Keratinocyte (primary cell): ENCODE measurements around the gene MRAP. TPM values are rescaled to one million over a fixed set of nuclear protein-coding genes. Genes with fewer than 3 reads are reported as not detected.

ENCODE experiments used
- DNase-seq: peaks from one replicate; pipeline ENCODE4 v3.0.0-alpha.2; 2011; ENCODE audit warnings: low read depth, missing footprints, low spot score
- FAIRE-seq: peaks from 2 replicates; lab custom pipeline; 2011; peaks lifted over from hg19 to GRCh38; lab: Jason Lieb, UNC
- H2AFZ ChIP-seq: 2 replicates; pipeline ENCODE4 v1.6.0; 2012; ENCODE audit warnings: low read length, control low read depth, inconsistent platforms; ENCODE audit not compliant: control insufficient read depth
- H3K27ac ChIP-seq: 2 replicates; pipeline ENCODE4 v1.5.1; 2011; ENCODE audit warnings: low read length; ENCODE audit not compliant: control insufficient read depth, insufficient read depth
- H3K27me3 ChIP-seq: 3 replicates; pipeline ENCODE4 v1.6.0; 2011; ENCODE audit warnings: low read length; ENCODE audit not compliant: control insufficient read depth, insufficient read depth; ENCODE audit errors: extremely low read depth
- H3K36me3 ChIP-seq, 2 experiments: 2 replicates in 1 of 2; 3 replicates in 1 of 2; pipeline ENCODE4 v1.5.1; 2011; ENCODE audit warnings: low read length in 2 of 2, mild to moderate bottlenecking in 1 of 2; ENCODE audit not compliant: control insufficient read depth in 2 of 2, insufficient read depth in 2 of 2; ENCODE audit errors: extremely low read depth in 1 of 2
- H3K4me1 ChIP-seq: 3 replicates; pipeline ENCODE4 v1.5.1; 2011; ENCODE audit warnings: low read length; ENCODE audit not compliant: control insufficient read depth, insufficient read depth; ENCODE audit errors: extremely low read depth
- H3K4me2 ChIP-seq: 3 replicates; pipeline ENCODE4 v1.6.0; 2011; ENCODE audit warnings: low read depth, low read length; ENCODE audit not compliant: control insufficient read depth, insufficient read depth; ENCODE audit errors: extremely low read depth
- H3K4me3 ChIP-seq, 3 experiments: fragments of 200-600 bp in 1 of 3; sonication (generic) in 1 of 3; 2 replicates in 2 of 3; 3 replicates in 1 of 3; pipeline ENCODE4 v1.5.1; 2011 to 2016; ENCODE audit warnings: low read length in 3 of 3, mild to moderate bottlenecking in 3 of 3, control low read depth in 2 of 3, inconsistent platforms in 1 of 3, low read depth in 1 of 3, mixed read lengths in 1 of 3, mixed run types in 1 of 3, moderate library complexity in 1 of 3; ENCODE audit not compliant: control insufficient read depth in 2 of 3, insufficient read depth in 2 of 3; ENCODE audit errors: extremely low read depth in 1 of 3
- H3K79me2 ChIP-seq: 2 replicates; pipeline ENCODE4 v1.6.0; 2012; ENCODE audit warnings: low read length; ENCODE audit not compliant: control insufficient read depth, insufficient read depth
- H3K9ac ChIP-seq: 3 replicates; pipeline ENCODE4 v1.6.0; 2011; ENCODE audit warnings: low read length; ENCODE audit not compliant: control insufficient read depth, insufficient read depth; ENCODE audit errors: extremely low read depth
- H3K9me1 ChIP-seq: 3 replicates; pipeline ENCODE4 v1.6.0; 2011; ENCODE audit warnings: low read length; ENCODE audit not compliant: control insufficient read depth, insufficient read depth; ENCODE audit errors: extremely low read depth
- H3K9me3 ChIP-seq: 2 replicates; pipeline ENCODE4 v1.5.1; 2012; ENCODE audit warnings: low read depth, low read length; ENCODE audit not compliant: control insufficient read depth
- H4K20me1 ChIP-seq: 3 replicates; pipeline ENCODE4 v1.6.0; 2011; ENCODE audit warnings: low read length; ENCODE audit not compliant: control insufficient read depth, insufficient read depth; ENCODE audit errors: extremely low read depth
- CTCF ChIP-seq, 3 experiments: IDR thresholded peaks in 1 of 3; conservative IDR thresholded peaks in 1 of 3; optimal IDR thresholded peaks in 1 of 3; 2 replicates in 2 of 3; 3 replicates in 1 of 3; pipeline versions ENCODE3 to v1.5.1; 2011; ENCODE audit warnings: low read length in 3 of 3, mild to moderate bottlenecking in 3 of 3, moderate library complexity in 2 of 3, control low read depth in 1 of 3, inconsistent platforms in 1 of 3; ENCODE audit not compliant: insufficient read depth in 2 of 3; ENCODE audit errors: extremely low read depth in 1 of 3
- EZH2 ChIP-seq: IDR thresholded peaks from one replicate; pipeline ENCODE4 v1.6.1; 2012; ENCODE audit warnings: inconsistent platforms, mild to moderate bottlenecking, low read length, moderate library complexity
- dilution Hi-C: fragments of 300-500 bp; cut with MboI; formaldehyde crosslinking; loops from one replicate; pipeline ENCODE4 v1.7.0; 2020; ENCODE audit warnings: low sequenced_read_pairs; ENCODE audit not compliant: extremely low pct_ligation_motif_present
- polyA plus RNA-seq, 5 experiments: library from polyadenylated mRNA; depleted of rRNA in 3 of 5; stranded (reverse) in 3 of 5; stranded (forward) in 1 of 5; unstranded in 1 of 5; fragments of >200 nt; gene quantifications; 1 replicate in 1 of 5; 2 replicates in 3 of 5; 3 replicates in 1 of 5; pipeline versions ENCODE4 v1.2.1 to v1.2.3, GENCODE V29; 2011 to 2012; ENCODE audit warnings: missing spikeins in 2 of 5, low read depth in 1 of 5, low replicate concordance in 1 of 5

Gene MRAP
- polyA plus RNA-seq, 1 donor (not counting 4 experiments of a cell fraction or from before 2014, with no cell fraction given), result not detected

GRCh38 chr21:32276671-32277070 lies 22.0 kb upstream of the MRAP start:
- FAIRE-seq, result no peak
- Histone ChIP-seq H3K27ac (no peak overlapping the region), H3K9ac (no peak overlapping the region), H3K4me2 (no peak overlapping the region), H3K36me3 (peaks cover 3 to 6% of the 10 kb centered on the region in 2 experiments), H2AFZ (no peak overlapping the region), H3K4me3 (no peak overlapping the region), H3K9me1 (no peaks in the 10 kb centered on the region), H3K79me2 (peaks cover 13% of the 10 kb centered on the region), H3K9me3 (no peaks in the 10 kb centered on the region), H3K27me3 (no peaks in the 10 kb centered on the region), H3K4me1 (peaks cover 12% of the 10 kb centered on the region), H4K20me1 (no peaks in the 10 kb centered on the region)
- no peak for TF ChIP-seq CTCF (optimal IDR thresholded peaks at IDR 0.05 in 1 of 3, IDR thresholded peaks at IDR 0.05 in 1 of 3, conservative IDR thresholded peaks at IDR 0.05 in 1 of 3; ENCODE audit: extremely low read depth in 1 of 3, insufficient read depth in 2 of 3, low read length in 3 of 3)
- no peak for TF ChIP-seq EZH2
- dilution Hi-C loops, result no loop called here
- no peak for DNase-seq

GRCh38 chr21:32278103-32278502 lies 20.6 kb upstream of the MRAP start:
- Histone ChIP-seq H3K9ac (peak overlapping the region; percentile 83), H3K4me3 (peak overlapping the region; percentile 81 to 97 (median 88)), H3K4me1 (peaks cover 12% of the 10 kb centered on the region), H3K27ac (peak overlapping the region; percentile 60), H3K9me1 (no peaks in the 10 kb centered on the region), H3K9me3 (no peaks in the 10 kb centered on the region), H3K27me3 (no peaks in the 10 kb centered on the region), H3K79me2 (peaks cover 13% of the 10 kb centered on the region), H4K20me1 (no peaks in the 10 kb centered on the region), H2AFZ (peak overlapping the region; percentile 99), H3K36me3 (peaks cover 0 to 6% of the 10 kb centered on the region in 2 experiments), H3K4me2 (peak overlapping the region; percentile 91)
- DNase-seq, result no peak
- no peak for FAIRE-seq
- TF ChIP-seq EZH2 (no peak), CTCF (optimal IDR thresholded peaks at IDR 0.05 in 1 of 3, IDR thresholded peaks at IDR 0.05 in 1 of 3, conservative IDR thresholded peaks at IDR 0.05 in 1 of 3; ENCODE audit: extremely low read depth in 1 of 3, insufficient read depth in 2 of 3, low read length in 3 of 3) (no peak)
- dilution Hi-C loops, result no loop called here
